Measurements from ENCODE around the gene SCRN3. TPM values are rescaled to one million over a fixed set of nuclear protein-coding genes. Genes with fewer than 3 reads are reported as not detected.
"Not testable (repeated sequence)": the region's sequence is repeated elsewhere in the genome, so short reads cannot be mapped to it uniquely, and the experiment has no call there.

The SCRN3 gene
- total RNA-seq, 1 experiment from 2014 or later = 30.1 TPM

DNA sequence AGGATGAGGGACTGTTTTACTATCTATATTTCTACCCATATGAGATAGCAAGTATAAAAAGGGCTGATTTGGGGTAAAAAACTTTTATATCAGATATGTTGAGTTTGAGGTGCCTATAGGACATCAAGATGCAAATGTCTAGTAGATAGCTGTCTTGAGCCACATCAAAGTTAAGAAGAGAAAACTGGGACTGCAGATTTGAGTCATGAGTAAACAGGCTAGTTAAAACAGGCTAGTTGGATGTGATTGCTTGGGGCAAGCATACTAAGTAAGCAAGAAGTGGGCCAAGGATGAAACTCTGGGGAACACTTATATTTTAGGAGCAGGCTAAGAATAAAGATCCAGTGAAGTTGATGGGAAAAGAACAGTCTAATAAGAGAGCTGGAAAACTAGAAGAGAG is 2.8 kb upstream of the SCRN3 start:
- H3K27me3 ChIP-seq = no peaks in the 10 kb centered on the region
- H3K36me3 ChIP-seq = no peaks in the 10 kb centered on the region; the same call in none of the 2 replicates
- DNase-seq = no peak
- H3K9me3 ChIP-seq = no peaks in the 10 kb centered on the region
- no peak overlapping the region for H3K4me3 ChIP-seq

GRCh38 chr2:174395969-174396630 is 570 bp downstream of the SCRN3 start:
- Histone ChIP-seq H3K9me3 (no peaks in the 10 kb centered on the region), H3K36me3 (peaks cover 4% of the 10 kb centered on the region), H3K27me3 (no peaks in the 10 kb centered on the region), H3K4me3 (peak overlapping the region; percentile 72)
- no peak for DNase-seq

- no peak for DNase-seq
- Histone ChIP-seq H3K27me3 (no peaks in the 10 kb centered on the region), H3K9me3 (no peaks in the 10 kb centered on the region), H3K4me3 (no peak overlapping the region), H3K36me3 (peaks cover 4% of the 10 kb centered on the region)
Observed at GRCh38 chr2:174397773-174398172, 2.2 kb downstream of the SCRN3 start.

DNA sequence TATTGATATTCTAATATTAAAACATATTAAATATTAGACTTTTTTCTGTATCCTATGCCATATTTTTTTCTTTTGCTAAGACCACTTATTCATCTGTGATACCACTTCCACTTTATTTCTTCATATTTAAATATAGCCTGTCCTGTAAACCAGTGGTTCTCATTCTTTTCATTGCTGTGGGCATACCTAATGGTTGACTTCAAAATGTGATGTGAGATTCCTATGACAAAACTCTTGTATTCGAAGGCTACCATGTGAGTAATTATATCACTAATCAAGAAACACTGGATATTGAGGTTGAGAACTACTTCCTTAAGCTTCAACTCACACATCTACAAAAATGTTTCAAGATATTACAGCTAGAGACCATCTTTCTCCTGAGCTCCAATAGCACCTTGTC is 3.6 kb downstream of the SCRN3 start:
- no peaks in the 10 kb centered on the region for H3K9me3 ChIP-seq
- H3K27me3 ChIP-seq = no peaks in the 10 kb centered on the region
- no peak for DNase-seq
- peaks cover 11% of the 10 kb centered on the region for H3K36me3 ChIP-seq
- H3K4me3 ChIP-seq = no peak overlapping the region

GRCh38 chr2:174400853-174401252 is 5.3 kb downstream of the SCRN3 start:
- Histone ChIP-seq H3K4me3 (no peak overlapping the region), H3K27me3 (no peaks in the 10 kb centered on the region), H3K9me3 (no peaks in the 10 kb centered on the region), H3K36me3 (peaks cover 11% of the 10 kb centered on the region)
- no peak for DNase-seq

DNA sequence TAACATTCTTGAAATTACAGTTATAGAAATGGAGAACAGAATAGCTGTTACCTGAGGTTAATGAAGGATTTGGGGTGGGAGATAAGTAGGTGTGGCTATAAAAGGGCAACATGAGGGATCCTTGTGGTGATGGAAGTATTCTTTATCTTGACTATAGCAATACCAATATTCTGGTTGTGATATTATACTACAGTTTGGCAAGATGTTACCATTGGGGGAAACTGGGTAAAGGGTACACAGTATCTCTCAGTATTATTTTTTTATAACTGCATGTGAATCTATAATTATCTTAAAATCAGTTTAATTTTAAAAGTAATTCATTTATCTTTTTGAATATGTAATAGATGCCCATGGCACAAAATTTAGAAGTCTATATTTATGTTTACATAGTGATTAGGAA is 8.1 kb downstream of the SCRN3 start:
- DNase-seq = no peak
- Histone ChIP-seq H3K4me3 (no peak overlapping the region), H3K36me3 (peaks cover 11% of the 10 kb centered on the region)

GRCh38 chr2:174410039-174410438 is 14.5 kb downstream of the SCRN3 start:
- DNase-seq, H3K36me3 ChIP-seq, H3K27me3 ChIP-seq, H3K4me3 ChIP-seq, H3K9me3 ChIP-seq: not testable (repeated sequence)

More for the DNA sequence above, 8.1 kb downstream of the SCRN3 start:
- Histone ChIP-seq H3K9me3 (no peaks in the 10 kb centered on the region), H3K27me3 (no peaks in the 10 kb centered on the region)

GRCh38 chr2:174412256-174412655 is 16.7 kb downstream of the SCRN3 start:
- H3K27me3 ChIP-seq = no peaks in the 10 kb centered on the region
- DNase-seq = no peak
- H3K9me3 ChIP-seq = no peaks in the 10 kb centered on the region
- no peak overlapping the region for H3K4me3 ChIP-seq
- peaks cover 3% of the 10 kb centered on the region; the same call in 1 of the 2 replicates for H3K36me3 ChIP-seq

DNA sequence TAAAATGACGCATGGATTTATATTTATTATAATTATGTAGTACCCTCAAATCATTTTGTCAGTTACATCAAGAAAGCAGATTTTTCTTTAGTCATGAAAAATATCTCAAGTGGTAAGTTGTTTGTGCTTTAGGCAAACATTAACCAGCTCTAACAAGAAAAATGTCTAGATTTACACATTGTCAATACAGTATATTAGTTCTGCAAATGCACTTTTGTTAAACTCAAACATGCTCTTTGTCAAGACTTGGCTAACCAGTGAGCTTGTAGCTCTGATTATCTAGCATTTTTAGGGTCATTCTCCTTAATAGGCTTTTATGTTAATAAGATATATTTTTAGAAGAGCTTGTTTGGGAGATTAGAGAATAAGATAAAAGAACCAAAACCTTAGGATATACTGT is 32.7 kb downstream of the SCRN3 start:
- Histone ChIP-seq H3K36me3 (peaks cover 8% of the 10 kb centered on the region), H3K27me3 (no peaks in the 10 kb centered on the region), H3K4me3 (no peak overlapping the region), H3K9me3 (no peaks in the 10 kb centered on the region; the same call in 1 of the 2 replicates)
- DNase-seq = no peak

GRCh38 chr2:174430066-174430465 is 34.5 kb downstream of the SCRN3 start:
- Histone ChIP-seq H3K27me3 (no peaks in the 10 kb centered on the region), H3K4me3 (no peak overlapping the region), H3K9me3 (no peaks in the 10 kb centered on the region; the same call in 1 of the 2 replicates), H3K36me3 (peaks cover 8% of the 10 kb centered on the region)
- DNase-seq = no peak

DNA sequence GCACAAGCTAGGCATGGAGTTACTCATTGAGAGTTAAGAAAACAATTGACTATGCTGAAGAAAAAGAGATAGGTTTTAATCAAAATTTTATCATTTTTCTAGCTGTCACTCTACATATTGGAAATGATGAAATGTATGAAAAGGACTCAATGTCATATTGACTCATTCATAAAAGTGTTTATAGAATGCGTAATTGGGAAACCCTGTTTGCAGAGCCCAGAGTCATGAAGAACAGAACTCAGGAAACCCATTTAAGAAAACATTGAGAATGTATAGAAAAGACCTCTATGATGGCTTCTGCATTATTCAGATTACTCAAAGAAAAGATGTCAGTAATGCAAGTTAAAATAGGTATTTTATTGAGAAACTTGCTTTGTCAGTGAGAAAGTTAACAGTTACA is 36.4 kb downstream of the SCRN3 start:
- Histone ChIP-seq H3K27me3 (no peaks in the 10 kb centered on the region), H3K4me3 (no peak overlapping the region), H3K9me3 (no peaks in the 10 kb centered on the region; the same call in 1 of the 2 replicates), H3K36me3 (peaks cover 6% of the 10 kb centered on the region)
- DNase-seq = no peak

GRCh38 chr2:174436351-174436750 is 40.8 kb downstream of the SCRN3 start:
- Histone ChIP-seq H3K36me3 (no peaks in the 10 kb centered on the region; the same call in 1 of the 2 replicates), H3K4me3 (no peak overlapping the region), H3K9me3 (no peaks in the 10 kb centered on the region), H3K27me3 (no peaks in the 10 kb centered on the region)
- no peak for DNase-seq

- Histone ChIP-seq H3K36me3 (no peaks in the 10 kb centered on the region; the same call in 1 of the 2 replicates), H3K27me3 (no peaks in the 10 kb centered on the region), H3K4me3 (no peak overlapping the region), H3K9me3 (no peaks in the 10 kb centered on the region)
- DNase-seq = peak; percentile 10
Observed at GRCh38 chr2:174438146-174438886, 42.8 kb downstream of the SCRN3 start.

GRCh38 chr2:174439323-174439722 is 43.8 kb downstream of the SCRN3 start:
- no peak for DNase-seq
- Histone ChIP-seq H3K4me3 (no peak overlapping the region), H3K36me3 (no peaks in the 10 kb centered on the region), H3K27me3 (no peaks in the 10 kb centered on the region), H3K9me3 (no peaks in the 10 kb centered on the region)

- Histone ChIP-seq H3K27me3 (no peaks in the 10 kb centered on the region), H3K4me3 (no peak overlapping the region), H3K9me3 (no peaks in the 10 kb centered on the region; the same call in 1 of the 2 replicates), H3K36me3 (no peaks in the 10 kb centered on the region)
- no peak for DNase-seq
Observed at GRCh38 chr2:174439950-174440349, 44.4 kb downstream of the SCRN3 start.

- H3K9me3 ChIP-seq = no peaks in the 10 kb centered on the region; the same call in 1 of the 2 replicates
- H3K4me3 ChIP-seq = no peak overlapping the region
- H3K27me3 ChIP-seq = no peaks in the 10 kb centered on the region
- no peaks in the 10 kb centered on the region for H3K36me3 ChIP-seq
- peak; percentile 66 for DNase-seq
Observed at GRCh38 chr2:174442546-174443510, 47.3 kb downstream of the SCRN3 start.

DNA sequence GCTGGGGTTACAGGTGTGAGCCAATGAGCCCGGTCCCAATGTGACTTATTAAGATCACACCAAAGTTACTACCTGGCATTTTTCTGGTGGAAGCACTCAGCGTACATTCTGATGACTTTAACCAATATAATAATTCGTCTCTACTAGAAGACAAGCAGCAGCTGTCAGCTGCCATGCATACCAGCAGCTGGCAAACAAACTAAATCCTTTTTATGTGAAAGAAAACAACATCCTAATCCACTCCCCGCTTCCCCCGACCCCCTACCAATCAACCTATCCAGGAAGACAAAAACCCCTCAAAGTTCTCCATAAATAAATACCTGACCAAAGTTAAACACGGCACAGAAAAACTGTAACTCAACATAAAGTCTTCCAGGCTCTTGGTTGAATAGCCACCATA is 49.2 kb downstream of the SCRN3 start:
- Histone ChIP-seq H3K9me3 (no peaks in the 10 kb centered on the region; the same call in 1 of the 2 replicates), H3K27me3 (no peaks in the 10 kb centered on the region), H3K4me3 (no peak overlapping the region), H3K36me3 (no peaks in the 10 kb centered on the region)
- DNase-seq = no peak
